K562 (cell line): ENCODE data around the gene SETMAR. TPM values are rescaled to one million over a fixed set of nuclear protein-coding genes. Genes with fewer than 3 reads are reported as not detected.

Experiments
- ARID2 ChIP-seq: fragments of 450-650 bp; IDR thresholded peaks from 2 replicates; pipeline ENCODE4 v1.6.1; 2017; ENCODE audit warnings: antibody characterized with exemption, mild to moderate bottlenecking
- BMI1 ChIP-seq: fragments of 150-350 bp; IDR thresholded peaks from 2 replicates; pipeline ENCODE4 v1.6.1; 2014; ENCODE audit warnings: low read length
- ZKSCAN8 ChIP-seq: fragments of 200-800 bp; sonication (Bioruptor generic); IDR thresholded peaks from 2 replicates; pipeline ENCODE4 v1.6.1; 2016; ENCODE audit warnings: missing genetic modification characterization, missing compliant biosample characterization
- ZNF407 ChIP-seq: fragments of 450-650 bp; IDR thresholded peaks from 2 replicates; pipeline ENCODE4 v1.6.1; 2016; ENCODE audit warnings: low read depth
- polyA plus RNA-seq, 8 experiments: library from polyadenylated mRNA; depleted of rRNA in 4 of 8; stranded (reverse) in 5 of 8; unstranded in 3 of 8; fragments of >200 nt; fragmentation: Nextera tagmentation in 2 of 8; fragmentation: Illumina TruSeq in 1 of 8; extraction: Ambion mirVana in 2 of 8; extraction: Trizol in 1 of 8; gene quantifications; 2 replicates each; pipeline versions ENCODE4 v1.2.1 to v1.2.3, GENCODE V29; 2011 to 2014; ENCODE audit warnings: inconsistent platforms in 1 of 8, missing spikeins in 1 of 8
- total RNA-seq, 7 experiments: library from RNA; depleted of rRNA in 6 of 7; stranded (reverse); fragments of >200 nt in 6 of 7; fragmentation: Illumina TruSeq in 2 of 7; extraction: Trizol in 2 of 7; gene quantifications; 2 replicates each; pipeline versions ENCODE4 v1.2.1 to v1.2.3, GENCODE V29; 2011 to 2021; ENCODE audit warnings: low replicate concordance in 1 of 7
- TF ChIP-seq, protein P1 (sequence below), 2 experiments: IDR thresholded peaks; 2 replicates each; pipeline ENCODE4 v1.6.1; 2012; ENCODE audit warnings: improper control_type of control experiment in 2 of 2, low read depth in 2 of 2, low read length in 2 of 2, borderline replicate concordance in 1 of 2
- TF ChIP-seq, protein P2 (sequence below), 2 experiments: fragments of 450-650 bp; formaldehyde crosslinking in 1 of 2; IDR thresholded peaks; 2 replicates each; pipeline versions ENCODE4 v1.4.0 to v1.6.1; 2014 to 2020; ENCODE audit warnings: mild to moderate bottlenecking in 2 of 2, borderline replicate concordance in 1 of 2, low read depth in 1 of 2

The SETMAR gene
- total and polyA plus RNA-seq, 9 of the 15 experiments (the other 6 are each of a cell fraction or from before 2014, with no cell fraction given) = 5.5 to 25.1 (median 18.2) TPM

DNA sequence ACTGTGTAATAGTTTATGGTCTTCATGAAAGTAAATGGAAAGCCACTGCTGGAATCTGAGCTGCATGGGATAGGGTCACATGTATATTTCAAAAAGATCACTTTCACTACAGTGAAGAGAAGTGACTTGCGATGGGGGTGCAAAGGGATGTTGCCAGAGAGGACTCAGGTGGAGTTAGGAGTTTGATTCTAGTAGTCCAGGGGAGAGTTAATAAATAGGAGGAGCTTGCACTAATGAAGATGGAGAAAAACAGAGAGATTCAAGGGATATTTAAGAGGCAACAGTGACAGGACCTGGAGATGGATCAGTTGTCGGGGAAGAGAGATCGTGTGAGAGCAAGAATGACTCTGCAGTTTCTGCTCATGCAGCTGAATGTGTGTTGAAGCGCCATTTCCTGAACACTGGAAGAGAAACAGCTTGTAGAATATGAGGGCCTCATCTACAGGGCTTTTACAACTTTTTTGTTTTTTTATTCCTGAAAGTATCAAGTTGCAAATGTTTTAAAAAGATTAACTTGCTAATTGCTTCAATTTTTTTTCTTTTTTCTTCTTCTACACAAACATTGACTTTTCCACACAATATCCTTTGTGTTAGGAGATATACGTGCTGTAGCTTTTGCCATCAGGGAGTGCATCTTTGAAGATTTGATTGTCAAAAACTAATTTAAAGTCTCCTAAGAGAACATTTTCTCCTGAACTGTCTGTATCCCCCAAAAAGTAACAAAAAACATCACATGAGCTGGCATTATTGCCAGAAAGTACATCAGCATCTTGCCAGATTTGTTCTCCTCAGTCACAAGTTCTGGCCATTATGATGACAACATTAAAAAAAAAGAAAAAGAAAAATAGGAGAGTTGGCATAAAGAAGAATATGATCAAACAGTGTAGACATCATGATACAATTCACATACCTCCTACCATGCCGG, 37.5 kb downstream of the SETMAR start (continued):
- no peak for TF ChIP-seq ZNF407
- peak; percentile 53; the same call in 1 of the 2 replicates for TF ChIP-seq ARID2
- TF ChIP-seq, protein P1, sequence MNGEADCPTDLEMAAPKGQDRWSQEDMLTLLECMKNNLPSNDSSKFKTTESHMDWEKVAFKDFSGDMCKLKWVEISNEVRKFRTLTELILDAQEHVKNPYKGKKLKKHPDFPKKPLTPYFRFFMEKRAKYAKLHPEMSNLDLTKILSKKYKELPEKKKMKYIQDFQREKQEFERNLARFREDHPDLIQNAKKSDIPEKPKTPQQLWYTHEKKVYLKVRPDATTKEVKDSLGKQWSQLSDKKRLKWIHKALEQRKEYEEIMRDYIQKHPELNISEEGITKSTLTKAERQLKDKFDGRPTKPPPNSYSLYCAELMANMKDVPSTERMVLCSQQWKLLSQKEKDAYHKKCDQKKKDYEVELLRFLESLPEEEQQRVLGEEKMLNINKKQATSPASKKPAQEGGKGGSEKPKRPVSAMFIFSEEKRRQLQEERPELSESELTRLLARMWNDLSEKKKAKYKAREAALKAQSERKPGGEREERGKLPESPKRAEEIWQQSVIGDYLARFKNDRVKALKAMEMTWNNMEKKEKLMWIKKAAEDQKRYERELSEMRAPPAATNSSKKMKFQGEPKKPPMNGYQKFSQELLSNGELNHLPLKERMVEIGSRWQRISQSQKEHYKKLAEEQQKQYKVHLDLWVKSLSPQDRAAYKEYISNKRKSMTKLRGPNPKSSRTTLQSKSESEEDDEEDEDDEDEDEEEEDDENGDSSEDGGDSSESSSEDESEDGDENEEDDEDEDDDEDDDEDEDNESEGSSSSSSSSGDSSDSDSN (IDR thresholded peaks at IDR 0.05; ENCODE audit: borderline replicate concordance in 1 of 2, low read depth in 2 of 2, low read length in 2 of 2) = no peak
- TF ChIP-seq ZKSCAN8 (CRISPR knock-in tag) = no peak
- TF ChIP-seq BMI1 = no peak
- TF ChIP-seq, protein P2, sequence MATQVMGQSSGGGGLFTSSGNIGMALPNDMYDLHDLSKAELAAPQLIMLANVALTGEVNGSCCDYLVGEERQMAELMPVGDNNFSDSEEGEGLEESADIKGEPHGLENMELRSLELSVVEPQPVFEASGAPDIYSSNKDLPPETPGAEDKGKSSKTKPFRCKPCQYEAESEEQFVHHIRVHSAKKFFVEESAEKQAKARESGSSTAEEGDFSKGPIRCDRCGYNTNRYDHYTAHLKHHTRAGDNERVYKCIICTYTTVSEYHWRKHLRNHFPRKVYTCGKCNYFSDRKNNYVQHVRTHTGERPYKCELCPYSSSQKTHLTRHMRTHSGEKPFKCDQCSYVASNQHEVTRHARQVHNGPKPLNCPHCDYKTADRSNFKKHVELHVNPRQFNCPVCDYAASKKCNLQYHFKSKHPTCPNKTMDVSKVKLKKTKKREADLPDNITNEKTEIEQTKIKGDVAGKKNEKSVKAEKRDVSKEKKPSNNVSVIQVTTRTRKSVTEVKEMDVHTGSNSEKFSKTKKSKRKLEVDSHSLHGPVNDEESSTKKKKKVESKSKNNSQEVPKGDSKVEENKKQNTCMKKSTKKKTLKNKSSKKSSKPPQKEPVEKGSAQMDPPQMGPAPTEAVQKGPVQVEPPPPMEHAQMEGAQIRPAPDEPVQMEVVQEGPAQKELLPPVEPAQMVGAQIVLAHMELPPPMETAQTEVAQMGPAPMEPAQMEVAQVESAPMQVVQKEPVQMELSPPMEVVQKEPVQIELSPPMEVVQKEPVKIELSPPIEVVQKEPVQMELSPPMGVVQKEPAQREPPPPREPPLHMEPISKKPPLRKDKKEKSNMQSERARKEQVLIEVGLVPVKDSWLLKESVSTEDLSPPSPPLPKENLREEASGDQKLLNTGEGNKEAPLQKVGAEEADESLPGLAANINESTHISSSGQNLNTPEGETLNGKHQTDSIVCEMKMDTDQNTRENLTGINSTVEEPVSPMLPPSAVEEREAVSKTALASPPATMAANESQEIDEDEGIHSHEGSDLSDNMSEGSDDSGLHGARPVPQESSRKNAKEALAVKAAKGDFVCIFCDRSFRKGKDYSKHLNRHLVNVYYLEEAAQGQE (IDR thresholded peaks at IDR 0.05; ENCODE audit: borderline replicate concordance) = peak; percentile 3; the same call in 1 of the 2 replicates
- TF ChIP-seq, protein P2 (CRISPR knock-in tag; IDR thresholded peaks at IDR 0.05; ENCODE audit: low read depth) = no peak
